C4-2B (cell line): ENCODE data around the gene GLMP.

Experiments used
- ZFX ChIP-seq: fragments of 450-650 bp; IDR thresholded peaks from 2 replicates; pipeline ENCODE4 v1.6.1; 2017
- TF ChIP-seq, protein P1 (sequence below): fragments of 450-650 bp; conservative IDR thresholded peaks from 2 replicates; pipeline ENCODE4 v1.5.1; 2017; ENCODE audit warnings: mild to moderate bottlenecking

DNA sequence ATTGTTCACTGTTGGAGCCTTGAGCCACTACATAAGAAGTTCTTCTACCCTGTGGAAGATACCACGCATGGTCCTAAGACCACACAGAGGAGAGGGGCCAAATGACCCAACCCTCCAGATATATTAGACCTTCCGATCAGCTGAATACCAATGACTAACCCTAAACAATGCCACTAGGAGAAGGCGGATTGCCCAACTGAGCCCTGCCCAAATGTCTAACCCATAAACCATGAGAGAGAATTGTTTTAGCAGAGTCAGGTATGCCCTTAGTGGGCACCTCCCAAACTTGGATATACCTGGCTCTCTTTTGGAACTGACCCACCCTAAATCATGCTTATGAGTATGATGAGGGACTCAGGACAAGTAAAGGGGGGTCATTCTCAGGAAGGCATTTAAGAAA lies 25.2 kb downstream of the GLMP start:
- TF ChIP-seq, protein P1, sequence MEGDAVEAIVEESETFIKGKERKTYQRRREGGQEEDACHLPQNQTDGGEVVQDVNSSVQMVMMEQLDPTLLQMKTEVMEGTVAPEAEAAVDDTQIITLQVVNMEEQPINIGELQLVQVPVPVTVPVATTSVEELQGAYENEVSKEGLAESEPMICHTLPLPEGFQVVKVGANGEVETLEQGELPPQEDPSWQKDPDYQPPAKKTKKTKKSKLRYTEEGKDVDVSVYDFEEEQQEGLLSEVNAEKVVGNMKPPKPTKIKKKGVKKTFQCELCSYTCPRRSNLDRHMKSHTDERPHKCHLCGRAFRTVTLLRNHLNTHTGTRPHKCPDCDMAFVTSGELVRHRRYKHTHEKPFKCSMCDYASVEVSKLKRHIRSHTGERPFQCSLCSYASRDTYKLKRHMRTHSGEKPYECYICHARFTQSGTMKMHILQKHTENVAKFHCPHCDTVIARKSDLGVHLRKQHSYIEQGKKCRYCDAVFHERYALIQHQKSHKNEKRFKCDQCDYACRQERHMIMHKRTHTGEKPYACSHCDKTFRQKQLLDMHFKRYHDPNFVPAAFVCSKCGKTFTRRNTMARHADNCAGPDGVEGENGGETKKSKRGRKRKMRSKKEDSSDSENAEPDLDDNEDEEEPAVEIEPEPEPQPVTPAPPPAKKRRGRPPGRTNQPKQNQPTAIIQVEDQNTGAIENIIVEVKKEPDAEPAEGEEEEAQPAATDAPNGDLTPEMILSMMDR = no peak
- no peak for TF ChIP-seq ZFX
